ENCODE results near the gene PSEN2.

PSEN2 gene

GRCh38 chr1:226886122-226886901 lies 15.9 kb downstream of the PSEN2 start:
- no peak for DNase-seq (ENCODE audit: low read depth)

DNA sequence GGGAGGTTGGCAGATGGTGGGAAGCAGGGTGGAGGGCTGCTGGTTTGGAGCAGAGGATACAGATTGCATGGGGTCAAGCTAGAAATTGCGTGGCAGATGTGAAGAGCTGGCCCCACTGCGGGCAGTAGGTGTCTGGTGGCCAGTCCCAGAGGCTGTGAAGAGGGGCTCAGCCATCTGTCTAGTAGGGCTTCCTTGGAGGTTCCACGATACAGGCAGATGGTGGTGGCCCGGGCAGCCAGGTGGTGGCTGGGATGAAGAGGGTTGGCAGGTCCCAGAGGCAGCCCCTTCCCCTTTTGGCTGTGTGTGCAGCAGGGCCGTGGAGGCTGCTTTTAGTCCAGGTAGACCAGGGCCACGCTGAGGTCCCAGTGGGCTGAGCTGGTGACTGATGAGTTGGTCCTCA lies 16.6 kb downstream of the PSEN2 start:
- no peak for DNase-seq (ENCODE audit: low read depth)

- no peak for DNase-seq (ENCODE audit: low read depth)
Observed at GRCh38 chr1:226888021-226888420, 17.6 kb downstream of the PSEN2 start.

GRCh38 chr1:226888816-226889215 lies 18.4 kb downstream of the PSEN2 start:
- DNase-seq (ENCODE audit: low read depth), result no peak

GRCh38 chr1:226889616-226890330 lies 19.4 kb downstream of the PSEN2 start:
- no peak for DNase-seq (ENCODE audit: low read depth)

GRCh38 chr1:226890331-226891108 lies 20.1 kb downstream of the PSEN2 start:
- DNase-seq (ENCODE audit: low read depth), result no peak

- DNase-seq (ENCODE audit: low read depth), result no peak
Observed at GRCh38 chr1:226891346-226891745, 20.9 kb downstream of the PSEN2 start.

- no peak for DNase-seq (ENCODE audit: low read depth)
Observed at GRCh38 chr1:226891846-226892523, 21.6 kb downstream of the PSEN2 start.

DNA sequence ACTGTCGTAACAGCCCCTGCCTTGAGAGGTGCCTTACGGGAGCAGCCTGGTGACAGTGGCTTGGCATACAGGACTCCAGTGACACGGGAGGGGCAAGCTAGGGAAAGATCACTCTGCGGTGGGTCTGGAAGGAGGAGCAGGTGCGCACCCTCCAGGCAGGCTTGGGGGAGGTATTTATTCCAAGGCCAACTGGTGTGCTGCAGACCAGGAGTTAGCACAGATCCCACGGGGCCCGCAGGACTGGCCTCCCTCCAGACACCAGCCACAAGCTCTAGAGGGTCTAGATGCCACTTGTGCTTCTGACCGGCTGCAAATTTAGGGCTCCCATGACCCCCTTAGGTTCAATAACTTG lies 22.1 kb downstream of the PSEN2 start:
- no peak for DNase-seq (ENCODE audit: low read depth)

- DNase-seq (ENCODE audit: low read depth), result no peak
Observed at GRCh38 chr1:226893936-226894335, 23.5 kb downstream of the PSEN2 start.

- no peak for DNase-seq (ENCODE audit: low read depth)
Observed at GRCh38 chr1:226894826-226895225, 24.4 kb downstream of the PSEN2 start.

- DNase-seq (ENCODE audit: low read depth), result no peak
Observed at GRCh38 chr1:226895644-226896043, 25.2 kb downstream of the PSEN2 start.

DNA sequence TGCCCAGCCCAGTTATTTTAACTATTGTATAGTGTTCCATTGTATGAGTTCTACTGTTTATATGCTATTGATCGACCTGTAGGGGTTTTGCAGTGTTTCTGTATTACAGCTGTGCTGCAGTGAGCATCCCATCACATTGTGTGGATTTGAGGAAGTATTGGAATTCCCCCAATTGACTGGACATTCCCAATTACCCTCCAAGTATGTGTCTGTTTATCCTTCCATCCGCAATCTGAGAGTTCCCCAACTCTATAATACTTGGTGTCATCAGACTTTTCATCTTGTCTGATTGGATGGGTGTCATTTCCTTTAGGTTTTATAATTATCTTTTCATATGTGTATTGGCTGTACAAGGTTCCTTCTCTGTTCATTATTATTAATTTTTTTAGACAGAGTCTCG lies 27.8 kb downstream of the PSEN2 start:
- DNase-seq (ENCODE audit: low read depth), result no peak

GRCh38 chr1:226901421-226901820 lies 31.0 kb downstream of the PSEN2 start:
- no peak for DNase-seq (ENCODE audit: low read depth)

DNA sequence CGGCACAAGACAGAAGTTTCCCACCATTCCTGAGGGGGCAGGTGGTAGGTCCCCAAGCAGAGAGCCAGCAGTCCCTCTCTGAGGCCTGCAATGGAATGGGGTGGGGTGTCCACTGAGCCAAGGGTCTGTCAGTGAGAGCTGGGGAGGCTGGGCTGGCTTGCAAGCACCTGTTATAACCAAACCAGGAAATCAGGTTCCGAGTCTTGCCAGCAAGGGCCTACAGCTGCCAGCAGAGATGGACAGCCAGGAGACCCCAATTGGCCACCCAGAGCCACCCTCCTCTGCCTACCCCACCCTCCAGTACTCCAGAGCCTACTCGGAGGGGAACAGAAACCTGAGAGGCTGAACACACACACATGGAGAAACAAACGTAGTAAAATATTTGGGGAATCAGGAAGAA lies 32.2 kb downstream of the PSEN2 start:
- no peak for DNase-seq (ENCODE audit: low read depth)

DNA sequence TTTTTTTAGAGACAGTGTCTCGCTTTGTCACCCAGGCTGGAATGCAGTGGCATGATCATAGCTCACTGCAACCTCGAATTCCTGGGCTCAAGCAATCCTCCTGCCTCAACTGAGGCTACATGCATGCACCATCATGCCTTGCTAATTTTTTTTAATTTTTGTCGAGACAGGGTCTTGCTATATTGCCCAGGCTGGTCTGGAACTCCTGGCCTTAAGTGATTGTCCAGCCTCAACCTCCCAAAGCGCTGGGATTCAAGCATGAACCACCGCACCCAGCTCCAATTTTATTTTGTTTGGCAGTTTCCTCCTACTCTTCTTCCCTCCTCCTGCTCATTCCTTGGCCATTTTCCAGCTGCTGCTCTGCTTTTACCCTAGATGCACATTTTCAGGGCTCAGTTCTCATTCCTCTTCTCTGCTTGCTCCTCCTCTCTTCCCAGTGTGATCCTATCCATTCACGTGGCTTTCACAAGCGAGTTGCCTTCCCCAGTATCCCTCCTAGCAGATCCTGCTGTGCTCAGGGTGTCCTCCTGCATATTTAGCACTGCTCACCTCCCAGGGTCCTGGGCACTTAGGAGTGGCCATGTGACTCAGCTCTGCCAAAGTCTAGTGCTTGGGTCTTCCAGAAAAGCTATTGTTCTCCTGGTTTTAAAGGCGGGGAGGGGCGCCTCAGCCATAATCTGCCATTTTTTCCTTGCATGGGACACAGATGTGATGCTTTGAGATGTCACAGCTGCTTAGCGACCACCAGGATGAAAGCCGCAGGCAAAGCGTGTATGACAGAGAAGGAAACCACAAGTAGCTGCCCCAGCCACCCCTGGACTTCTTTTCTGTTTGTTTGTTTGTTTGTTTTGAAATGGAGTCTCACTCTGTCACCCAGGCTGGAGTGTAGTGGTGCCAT lies 33.7 kb downstream of the PSEN2 start:
- peak; percentile 31 for DNase-seq (ENCODE audit: low read depth)

DNA sequence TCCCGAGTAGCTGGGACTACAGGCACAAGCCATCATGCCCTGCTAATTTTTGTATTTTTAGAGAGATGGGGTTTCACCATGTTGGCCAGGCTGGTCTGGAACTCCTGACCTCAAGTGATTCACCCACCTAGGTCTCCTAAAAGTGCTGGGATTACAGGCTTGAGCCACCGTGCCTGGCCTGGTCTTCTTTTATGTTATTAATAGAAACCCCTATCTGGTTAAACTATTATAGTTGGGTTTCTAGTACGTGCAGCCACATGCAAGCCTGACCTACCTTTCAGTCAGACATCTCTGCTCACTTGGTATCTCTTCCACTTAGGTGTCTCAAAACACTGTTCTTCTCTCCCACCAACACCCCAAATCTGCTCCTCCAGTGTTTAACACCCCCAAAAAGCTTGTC lies 34.4 kb downstream of the PSEN2 start:
- DNase-seq (ENCODE audit: low read depth), result no peak

GRCh38 chr1:226908419-226908818 lies 38.0 kb downstream of the PSEN2 start:
- no peak for DNase-seq (ENCODE audit: low read depth)

DNA sequence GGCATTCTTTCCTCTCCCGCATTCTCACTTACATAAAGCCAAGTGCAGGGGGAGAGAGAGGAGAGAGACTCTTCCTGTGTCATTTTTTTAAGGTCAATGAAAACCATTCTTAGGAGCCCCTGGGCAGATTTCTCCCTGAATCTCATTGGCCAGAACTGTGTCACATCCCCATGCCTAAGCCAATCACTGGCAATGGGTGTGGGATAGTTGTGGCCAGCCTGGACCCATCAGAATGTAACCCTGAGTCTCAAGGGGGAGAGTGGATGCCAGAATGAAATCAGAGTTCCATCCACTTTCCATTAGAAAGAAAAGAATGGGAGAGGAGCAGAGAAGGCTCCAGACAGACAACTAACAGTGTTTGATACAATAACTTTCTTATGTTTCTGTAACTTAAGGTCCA lies 38.5 kb downstream of the PSEN2 start:
- DNase-seq (ENCODE audit: low read depth), result no peak

GRCh38 chr1:226912587-226913176 lies 42.3 kb downstream of the PSEN2 start:
- DNase-seq (ENCODE audit: low read depth), result no peak

DNA sequence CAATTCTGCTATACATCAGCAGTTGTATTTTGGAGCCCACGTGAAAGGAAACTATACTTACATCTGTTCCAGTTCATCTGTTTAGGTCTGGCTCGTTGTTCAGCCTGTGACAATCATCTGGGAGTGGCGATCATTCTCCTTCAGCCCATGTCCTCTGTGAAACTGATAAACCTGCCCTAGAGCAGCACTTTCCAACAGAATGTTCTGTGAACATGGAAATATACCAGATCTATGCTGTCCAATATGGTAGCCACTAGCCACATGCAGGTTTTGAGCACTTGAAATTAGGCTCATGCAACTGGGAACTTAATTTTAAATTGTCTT lies 45.2 kb downstream of the PSEN2 start:
- no peak for DNase-seq (ENCODE audit: low read depth)
